Measurements from ENCODE around the gene TSPEAR. TPM values are rescaled to one million over a fixed set of nuclear protein-coding genes. Genes with fewer than 3 reads are reported as not detected.
A peak's percentile ranks its signal among the peaks of the same experiment; 100 is the strongest.
"Not testable (repeated sequence)": the region's sequence is repeated elsewhere in the genome, so short reads cannot be mapped to it uniquely, and the experiment has no call there.

TSPEAR gene
- total and polyA plus RNA-seq, 4 experiments from 2014 or later, result 0.07 TPM; not detected in 3

GRCh38 chr21:44552136-44552535 lies 159.2 kb downstream of the TSPEAR start:
- H3K4me1 Mint-ChIP-seq, result peaks cover 14 to 29% (median 22%) of the 10 kb centered on the region in 4 donors

GRCh38 chr21:44551340-44551961 lies 159.9 kb downstream of the TSPEAR start, which contains the start of gene KRTAP10-2:
Gene KRTAP10-2 (minus strand): TSS chr21:44551505. CDS start chr21:44551458, 47 bp downstream.
- peaks cover 19 to 35% (median 27%) of the 10 kb centered on the region in 4 donors for H3K4me1 Mint-ChIP-seq
- intact Hi-C loops (cut with micrococcal nuclease), result no loop called here
- peak within 1 kb of the TSS in 1 of 7 donors; percentile 73 for H3K27ac Mint-ChIP-seq

More at GRCh38 chr21:44552136-44552535, 159.2 kb downstream of the TSPEAR start:
- no peaks in the 10 kb centered on the region for H3K36me3 ChIP-seq (ENCODE audit: insufficient read depth, low read length)
- Mint-ChIP-seq H3K36me3 (peaks cover 7 to 16% of the 10 kb centered on the region in 2 donors), H3K9me3 (peaks cover 0 to 19% (median 12%) of the 10 kb centered on the region in 8 donors), H3K27me3 (peaks cover 0 to 1% of the 10 kb centered on the region in 2 donors), H3K4me3 (no peak overlapping the region), H3K27ac (no peak overlapping the region)
- H3K27ac ChIP-seq (ENCODE audit: low read depth, low read length), result no peak overlapping the region
- H3K27me3 ChIP-seq (ENCODE audit: insufficient read depth, low read length), result no peaks in the 10 kb centered on the region
- ChIA-PET POLR2A (ENCODE audit: partially characterized antibody) (no interaction called here), CTCF (ENCODE audit: partially characterized antibody) (no interaction called here)
- intact Hi-C loops (cut with micrococcal nuclease), result no loop called here
- no peak for DNase-seq
- H3K9me3 ChIP-seq (ENCODE audit: control insufficient read depth in 1 of 2, low read length in 2 of 2), result no peaks in the 10 kb centered on the region
- no peak overlapping the region for H3K4me3 ChIP-seq (ENCODE audit: low read length in 2 of 2)
- H3K4me1 ChIP-seq (ENCODE audit: insufficient read depth, low read length), result peaks cover 15% of the 10 kb centered on the region

GRCh38 chr21:44550807-44551206 lies 160.6 kb downstream of the TSPEAR start:
- H3K4me3 Mint-ChIP-seq, result no peak overlapping the region
- Histone ChIP-seq H3K9me3 (ENCODE audit: control insufficient read depth in 1 of 2, low read length in 2 of 2) (no peaks in the 10 kb centered on the region), H3K27ac (ENCODE audit: low read depth, low read length) (no peak overlapping the region), H3K4me1 (ENCODE audit: insufficient read depth, low read length) (peaks cover 20% of the 10 kb centered on the region), H3K36me3 (ENCODE audit: insufficient read depth, low read length) (no peaks in the 10 kb centered on the region), H3K4me3 (ENCODE audit: low read length in 2 of 2) (no peak overlapping the region), H3K27me3 (ENCODE audit: insufficient read depth, low read length) (no peaks in the 10 kb centered on the region)
- CTCF ChIA-PET (ENCODE audit: partially characterized antibody), result no interaction called here
- DNase-seq, result no peak
- H3K4me1 Mint-ChIP-seq, result peaks cover 19 to 35% (median 27%) of the 10 kb centered on the region in 4 donors
- intact Hi-C loops (cut with micrococcal nuclease), result no loop called here
- POLR2A ChIA-PET (ENCODE audit: partially characterized antibody), result no interaction called here
- H3K36me3 Mint-ChIP-seq, result peaks cover 13 to 22% of the 10 kb centered on the region in 2 donors
- H3K9me3 Mint-ChIP-seq, result peaks cover 0 to 30% (median 22%) of the 10 kb centered on the region in 8 donors
- H3K27ac Mint-ChIP-seq, result peak overlapping the region in 1 of 7 donors; percentile 73
- H3K27me3 Mint-ChIP-seq, result peaks cover 0 to 1% of the 10 kb centered on the region in 2 donors

More at GRCh38 chr21:44551340-44551961, 159.9 kb downstream of the TSPEAR start, which contains the start of gene KRTAP10-2:
- Mint-ChIP-seq H3K9me3 (peaks cover 0 to 26% (median 18%) of the 10 kb centered on the region in 8 donors), H3K4me3 (peak within 1 kb of the TSS in 1 of 8 donors; percentile 29), H3K36me3 (peaks cover 13 to 22% of the 10 kb centered on the region in 2 donors), H3K27me3 (peaks cover 0 to 1% of the 10 kb centered on the region in 2 donors)
- no peak for DNase-seq
- no peaks in the 10 kb centered on the region for H3K9me3 ChIP-seq (ENCODE audit: control insufficient read depth in 1 of 2, low read length in 2 of 2)
- no peak within 1 kb of the TSS for H3K4me3 ChIP-seq (ENCODE audit: low read length in 2 of 2)
- no peaks in the 10 kb centered on the region for H3K36me3 ChIP-seq (ENCODE audit: insufficient read depth, low read length)
- ChIA-PET POLR2A (ENCODE audit: partially characterized antibody) (no interaction called here), CTCF (ENCODE audit: partially characterized antibody) (no interaction called here)
- H3K27ac ChIP-seq (ENCODE audit: low read depth, low read length), result no peak within 1 kb of the TSS
- H3K4me1 ChIP-seq (ENCODE audit: insufficient read depth, low read length), result peaks cover 20% of the 10 kb centered on the region
- no peaks in the 10 kb centered on the region for H3K27me3 ChIP-seq (ENCODE audit: insufficient read depth, low read length)

GRCh38 chr21:44550285-44550684 lies 161.1 kb downstream of the TSPEAR start:
- H3K9me3 Mint-ChIP-seq, result peaks cover 0 to 35% (median 27%) of the 10 kb centered on the region in 8 donors
- H3K4me3 ChIP-seq (ENCODE audit: low read length in 2 of 2); H3K27ac Mint-ChIP-seq; H3K27ac ChIP-seq (ENCODE audit: low read depth, low read length); H3K9me3 ChIP-seq (ENCODE audit: control insufficient read depth in 1 of 2, low read length in 2 of 2); H3K27me3 Mint-ChIP-seq; H3K36me3 ChIP-seq (ENCODE audit: insufficient read depth, low read length); intact Hi-C loops (cut with micrococcal nuclease); CTCF ChIA-PET (ENCODE audit: partially characterized antibody); H3K27me3 ChIP-seq (ENCODE audit: insufficient read depth, low read length); DNase-seq: not testable (repeated sequence)
- H3K4me1 ChIP-seq (ENCODE audit: insufficient read depth, low read length), result peaks cover 20% of the 10 kb centered on the region
- peak overlapping the region in 1 of 8 donors; percentile 29 for H3K4me3 Mint-ChIP-seq
- H3K36me3 Mint-ChIP-seq, result peaks cover 13 to 27% of the 10 kb centered on the region in 2 donors
- H3K4me1 Mint-ChIP-seq, result peaks cover 19 to 35% (median 28%) of the 10 kb centered on the region in 4 donors
- POLR2A ChIA-PET (ENCODE audit: partially characterized antibody), result interaction anchor here (0.6 kb wide), 1 partner anchor 536 kb away, joined by 3 read pairs; no protein-coding TSS in a partner anchor

GRCh38 chr21:44549525-44550211 lies 161.7 kb downstream of the TSPEAR start:
- Histone ChIP-seq H3K4me1 (ENCODE audit: insufficient read depth, low read length) (peaks cover 20% of the 10 kb centered on the region), H3K4me3 (ENCODE audit: low read length in 2 of 2) (no peak overlapping the region), H3K36me3 (ENCODE audit: insufficient read depth, low read length) (no peaks in the 10 kb centered on the region), H3K27me3 (ENCODE audit: insufficient read depth, low read length) (no peaks in the 10 kb centered on the region), H3K27ac (ENCODE audit: low read depth, low read length) (no peak overlapping the region), H3K9me3 (ENCODE audit: control insufficient read depth in 1 of 2, low read length in 2 of 2) (no peaks in the 10 kb centered on the region)
- Mint-ChIP-seq H3K4me3 (no peak overlapping the region), H3K9me3 (peaks cover 0 to 36% (median 27%) of the 10 kb centered on the region in 8 donors), H3K27me3 (no peaks in the 10 kb centered on the region), H3K4me1 (peaks cover 19 to 35% (median 28%) of the 10 kb centered on the region in 4 donors), H3K36me3 (peaks cover 13 to 27% of the 10 kb centered on the region in 2 donors), H3K27ac (peak overlapping the region in 1 of 7 donors; percentile 42)
- intact Hi-C loops (cut with micrococcal nuclease), result loop anchor here (10.0 kb wide), 1 partner anchor 65 kb away; the partner anchor contains the start of gene KRTAP10-8
- no peak for DNase-seq
- ChIA-PET CTCF (ENCODE audit: partially characterized antibody) (no interaction called here), POLR2A (ENCODE audit: partially characterized antibody) (interaction anchor here (0.6 to 3.1 kb wide), 2 partner anchors 108 to 536 kb away, joined by 3 to 36 read pairs; partner anchors contain the start of gene KRTAP12-3)

- H3K27me3 ChIP-seq (ENCODE audit: insufficient read depth, low read length), result no peaks in the 10 kb centered on the region
- intact Hi-C loops (cut with micrococcal nuclease), result loop anchor here (10.0 kb wide), 1 partner anchor 66 kb away; the partner anchor contains the start of gene KRTAP10-8
- no peak for DNase-seq
- CTCF ChIA-PET (ENCODE audit: partially characterized antibody), result no interaction called here
- Mint-ChIP-seq H3K4me3 (peak overlapping the region in 2 of 8 donors; percentile 26 to 53), H3K27ac (peak overlapping the region in 2 of 7 donors; percentile 41 to 54), H3K4me1 (peaks cover 19 to 35% (median 28%) of the 10 kb centered on the region in 4 donors), H3K36me3 (peaks cover 13 to 27% of the 10 kb centered on the region in 2 donors), H3K9me3 (peaks cover 0 to 38% (median 27%) of the 10 kb centered on the region in 8 donors), H3K27me3 (no peaks in the 10 kb centered on the region)
- H3K27ac ChIP-seq (ENCODE audit: low read depth, low read length), result no peak overlapping the region
- H3K9me3 ChIP-seq (ENCODE audit: control insufficient read depth in 1 of 2, low read length in 2 of 2), result no peaks in the 10 kb centered on the region
- H3K4me3 ChIP-seq (ENCODE audit: low read length in 2 of 2), result no peak overlapping the region
- POLR2A ChIA-PET (ENCODE audit: partially characterized antibody), result interaction anchor here (3.1 kb wide), 1 partner anchor 109 kb away, joined by 36 read pairs; the partner anchor contains the start of gene KRTAP12-3
- H3K36me3 ChIP-seq (ENCODE audit: insufficient read depth, low read length), result no peaks in the 10 kb centered on the region
- H3K4me1 ChIP-seq (ENCODE audit: insufficient read depth, low read length), result peaks cover 20% of the 10 kb centered on the region
Measured at GRCh38 chr21:44548922-44549321, 162.4 kb downstream of the TSPEAR start.

Measured in CD4-positive, alpha-beta memory T cell (primary cell).